WTC11 (cell line): ENCODE data around the gene CCNB2. TPM values are rescaled to one million over a fixed set of nuclear protein-coding genes. Genes with fewer than 3 reads are reported as not detected.

ENCODE experiments used
- ATAC-seq: fragments of 200-7000 bp; cut with Tn5 transposase; 2 replicates; pipeline ENCODE4 v1.10.0; 2021; ENCODE audit warnings: mild to moderate bottlenecking, moderate library complexity
- CTCF ChIA-PET: fragments of 300-600 bp; sonication (Branson Sonifier 250); formaldehyde crosslinking; loops from one replicate; lab custom pipeline; 2021; ENCODE audit warnings: antibody characterized with exemption; lab: Charles Lee
- POLR2A ChIA-PET: fragments of 350-600 bp; sonication (Branson Sonifier 250); formaldehyde crosslinking; loops from one replicate; lab custom pipeline; 2021; ENCODE audit warnings: antibody characterized with exemption; lab: Charles Lee
- DNase-seq: peaks from one replicate; pipeline ENCODE4 v3.0.0; 2021; ENCODE audit warnings: low spot score
- H3K27ac Mint-ChIP-seq: 2 replicates; pipeline ENCODE4 v1.8.0; 2021; ENCODE audit warnings: mixed read lengths
- H3K27me3 Mint-ChIP-seq: 2 replicates; pipeline ENCODE4 v1.8.0; 2021; ENCODE audit warnings: low read depth, mild to moderate bottlenecking, moderate library complexity, mixed read lengths
- H3K36me3 Mint-ChIP-seq: 2 replicates; pipeline ENCODE4 v1.8.0; 2021; ENCODE audit warnings: mixed read lengths
- H3K4me1 Mint-ChIP-seq: 2 replicates; pipeline ENCODE4 v1.8.0; 2022; ENCODE audit warnings: mixed read lengths
- H3K4me3 Mint-ChIP-seq: 2 replicates; pipeline ENCODE4 v1.8.0; 2021; ENCODE audit warnings: mild to moderate bottlenecking, moderate library complexity, mixed read lengths
- H3K9me3 Mint-ChIP-seq: 2 replicates; pipeline ENCODE4 v1.8.0; 2021; ENCODE audit warnings: mixed read lengths
- AR ChIP-seq: fragments of 250-450 bp; sonication (Bioruptor Pico); IDR thresholded peaks from 2 replicates; pipeline ENCODE4 v1.9.0; 2021; ENCODE audit warnings: mild to moderate bottlenecking
- ARID4B ChIP-seq: sonication (generic); formaldehyde crosslinking; IDR thresholded peaks from 2 replicates; pipeline ENCODE4 v1.8.0; 2023; ENCODE audit warnings: missing genetic modification reagents, mild to moderate bottlenecking, borderline replicate concordance
- ATF2 ChIP-seq: sonication (generic); formaldehyde crosslinking; IDR thresholded peaks from 2 replicates; pipeline ENCODE4 v1.8.1; 2022; ENCODE audit warnings: low read depth, missing genetic modification reagents, borderline replicate concordance
- CTCF ChIP-seq: fragments of 200-600 bp; IDR thresholded peaks from 2 replicates; pipeline ENCODE4 v1.8.0; 2022; ENCODE audit warnings: antibody characterized with exemption
- E2F5 ChIP-seq: sonication (generic); formaldehyde crosslinking; IDR thresholded peaks from 2 replicates; pipeline ENCODE4 v1.8.1; 2022; ENCODE audit warnings: mild to moderate bottlenecking, moderate library complexity, missing genetic modification reagents
- EMX1 ChIP-seq: fragments of 250-450 bp; sonication (Bioruptor Pico); IDR thresholded peaks from 2 replicates; pipeline ENCODE4 v1.8.0; 2021; ENCODE audit warnings: mild to moderate bottlenecking
- FOXJ3 ChIP-seq: sonication (generic); formaldehyde crosslinking; IDR thresholded peaks from 2 replicates; pipeline ENCODE4 v1.9.0; 2021; ENCODE audit warnings: missing genetic modification reagents, mild to moderate bottlenecking, borderline replicate concordance
- FOXP1 ChIP-seq: sonication (generic); formaldehyde crosslinking; IDR thresholded peaks from 2 replicates; pipeline ENCODE4 v1.8.0; 2022; ENCODE audit warnings: missing genetic modification reagents, mild to moderate bottlenecking, moderate library complexity, borderline replicate concordance
- FOXP4 ChIP-seq: sonication (generic); formaldehyde crosslinking; IDR thresholded peaks from 2 replicates; pipeline ENCODE4 v1.8.0; 2022; ENCODE audit warnings: mild to moderate bottlenecking, missing genetic modification reagents
- MXD4 ChIP-seq: fragments of 250-450 bp; sonication (Bioruptor Pico); IDR thresholded peaks from 2 replicates; pipeline ENCODE4 v1.8.0; 2021; ENCODE audit warnings: mild to moderate bottlenecking, moderate library complexity, borderline replicate concordance
- NFE2L1 ChIP-seq: sonication (generic); formaldehyde crosslinking; IDR thresholded peaks from 2 replicates; pipeline ENCODE4 v1.8.1; 2023; ENCODE audit warnings: missing genetic modification reagents
- PREB ChIP-seq: sonication (generic); formaldehyde crosslinking; IDR thresholded peaks from 2 replicates; pipeline ENCODE4 v1.8.1; 2022; ENCODE audit warnings: mild to moderate bottlenecking, missing genetic modification reagents, moderate library complexity, borderline replicate concordance
- RELA ChIP-seq: sonication (generic); formaldehyde crosslinking; IDR thresholded peaks from 2 replicates; pipeline ENCODE4 v1.8.1; 2022; ENCODE audit warnings: missing genetic modification reagents, mild to moderate bottlenecking, borderline replicate concordance
- SMAD3 ChIP-seq: sonication (generic); formaldehyde crosslinking; IDR thresholded peaks from 2 replicates; pipeline ENCODE4 v1.8.0; 2022; ENCODE audit warnings: missing genetic modification reagents, mild to moderate bottlenecking, borderline replicate concordance
- ZMAT4 ChIP-seq: fragments of 250-450 bp; sonication (Bioruptor Pico); IDR thresholded peaks from 2 replicates; pipeline ENCODE4 v1.9.0; 2021; ENCODE audit warnings: mild to moderate bottlenecking
- ZNF263 ChIP-seq: sonication (generic); formaldehyde crosslinking; IDR thresholded peaks from 2 replicates; pipeline ENCODE4 v1.8.1; 2022; ENCODE audit warnings: low read depth, mild to moderate bottlenecking, moderate library complexity, missing genetic modification reagents
- ZNF423 ChIP-seq: fragments of 250-450 bp; sonication (Bioruptor Pico); IDR thresholded peaks from 2 replicates; pipeline ENCODE4 v2.1.2; 2022; ENCODE audit warnings: mild to moderate bottlenecking, moderate library complexity
- total RNA-seq: library from RNA; stranded (reverse); gene quantifications from 3 replicates; pipeline ENCODE4 v1.2.3, GENCODE V29; 2021

CCNB2 gene
- total RNA-seq, 1 experiment from 2014 or later: 93.3 TPM

- TF ChIP-seq FOXP4 (CRISPR knock-in tag) (no peak), SMAD3 (CRISPR knock-in tag) (no peak), PREB (CRISPR knock-in tag) (no peak), ZMAT4 (CRISPR knock-in tag) (no peak)
Measured at GRCh38 chr15:59171067-59171397, 66.1 kb downstream of the CCNB2 start (continued).

GRCh38 chr15:59172289-59172901 lies 67.4 kb downstream of the CCNB2 start:
- no peaks in the 10 kb centered on the region for H3K27me3 Mint-ChIP-seq
- H3K36me3 Mint-ChIP-seq: peaks cover 29% of the 10 kb centered on the region
- DNase-seq: no peak
- peaks cover 3% of the 10 kb centered on the region; the same call in 1 of the 2 replicates for H3K9me3 Mint-ChIP-seq
- H3K27ac Mint-ChIP-seq: no peak overlapping the region
- ATAC-seq: no peak
- CTCF ChIA-PET: no interaction called here
- TF ChIP-seq ATF2 (CRISPR knock-in tag): no peak
- no peak for TF ChIP-seq FOXJ3 (CRISPR knock-in tag)
- TF ChIP-seq CTCF: 0 out of 2 replicates have a peak, but pooled peaks have one; percentile 31
- TF ChIP-seq MXD4: no peak
- no peak for TF ChIP-seq EMX1 (CRISPR knock-in tag)
- TF ChIP-seq, all 79 proteins: peak for 1
- Mint-ChIP-seq H3K4me1 (peaks cover 8% of the 10 kb centered on the region), H3K4me3 (no peak overlapping the region)
- POLR2A ChIA-PET: no interaction called here

GRCh38 chr15:59173194-59173593 lies 68.2 kb downstream of the CCNB2 start:
- DNase-seq (no peak), ATAC-seq (no peak)
- Mint-ChIP-seq H3K4me1 (peaks cover 8% of the 10 kb centered on the region), H3K36me3 (peaks cover 30% of the 10 kb centered on the region), H3K4me3 (no peak overlapping the region), H3K27ac (no peak overlapping the region), H3K9me3 (peaks cover 3% of the 10 kb centered on the region; the same call in 1 of the 2 replicates), H3K27me3 (no peaks in the 10 kb centered on the region)
- ChIA-PET POLR2A (no interaction called here), CTCF (no interaction called here)
- TF ChIP-seq AR (CRISPR knock-in tag): no peak
- TF ChIP-seq E2F5 (CRISPR knock-in tag): no peak
- TF ChIP-seq ARID4B: no peak
- TF ChIP-seq NFE2L1 (CRISPR knock-in tag): no peak
- no peak for TF ChIP-seq ZNF263 (CRISPR knock-in tag)
- TF ChIP-seq EMX1 (CRISPR knock-in tag): no peak
- TF ChIP-seq RELA: no peak
- no peak for TF ChIP-seq FOXP1 (CRISPR knock-in tag)
- no peak for TF ChIP-seq ZNF423 (CRISPR knock-in tag)
